Fibroblast of gingiva (primary cell): ENCODE results near the gene IP6K1.
"Not testable (repeated sequence)": the region's sequence is repeated elsewhere in the genome, so short reads cannot be mapped to it uniquely, and the experiment has no call there.

Experiments used
- DNase-seq: peaks from one replicate; pipeline ENCODE4 v3.0.0-alpha.2; 2011; ENCODE audit warnings: low read depth

IP6K1 gene

DNA sequence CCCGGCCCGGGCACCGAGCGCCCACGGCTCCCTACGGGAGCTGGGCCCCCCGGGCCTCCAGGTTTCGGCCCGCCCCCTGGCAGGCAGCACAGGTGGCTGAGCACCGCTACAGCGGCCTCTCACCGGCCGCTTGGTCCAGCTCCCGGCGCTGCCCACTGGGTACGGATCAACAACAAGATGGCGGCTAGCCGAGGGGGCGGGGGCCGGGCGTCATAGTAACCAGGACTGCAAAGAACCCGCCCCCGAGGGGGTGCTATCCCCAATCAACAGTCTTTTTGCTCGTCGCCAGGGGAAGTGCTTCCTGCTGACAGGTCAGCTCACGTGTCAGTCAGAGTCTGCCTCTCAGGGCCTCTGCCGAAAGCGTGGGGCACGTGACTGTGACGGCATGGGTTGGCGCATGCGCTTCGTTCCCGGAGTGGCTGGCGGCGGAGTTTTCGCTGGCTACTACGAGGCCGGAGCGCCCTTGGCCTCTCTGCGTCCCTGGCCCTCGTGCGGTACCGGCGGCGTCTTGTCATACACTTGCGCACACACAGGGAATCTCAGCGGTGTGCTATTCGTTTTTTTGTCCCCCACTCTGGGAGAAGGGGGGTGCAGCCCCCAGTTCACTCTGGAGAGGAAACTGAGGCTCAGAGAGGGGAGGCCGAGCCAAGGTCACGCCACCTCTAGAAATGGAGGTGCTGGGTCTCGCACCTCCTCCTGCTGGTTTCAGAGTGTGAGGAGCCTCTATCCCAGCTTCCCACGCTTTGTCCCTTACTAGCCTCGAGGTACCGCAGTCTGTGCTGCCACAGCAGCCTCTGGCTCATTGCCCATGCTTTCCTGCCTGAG, at the start of gene IP6K1:
TSS of gene IP6K1 (minus strand) at position 186 of the 825 bp plus-strand sequence. CDS start 38,502 bp downstream, outside the sequence.
- peak; percentile 100 for DNase-seq

GRCh38 chr3:49831341-49831740, 45.0 kb upstream of the IP6K1 start:
- no peak for DNase-seq

GRCh38 chr3:49826016-49826415, 39.7 kb upstream of the IP6K1 start:
- DNase-seq, result no peak

- DNase-seq, result not testable (repeated sequence)
These were observed 36.8 kb upstream of the IP6K1 start for GRCh38 chr3:49823131-49823530.

DNA sequence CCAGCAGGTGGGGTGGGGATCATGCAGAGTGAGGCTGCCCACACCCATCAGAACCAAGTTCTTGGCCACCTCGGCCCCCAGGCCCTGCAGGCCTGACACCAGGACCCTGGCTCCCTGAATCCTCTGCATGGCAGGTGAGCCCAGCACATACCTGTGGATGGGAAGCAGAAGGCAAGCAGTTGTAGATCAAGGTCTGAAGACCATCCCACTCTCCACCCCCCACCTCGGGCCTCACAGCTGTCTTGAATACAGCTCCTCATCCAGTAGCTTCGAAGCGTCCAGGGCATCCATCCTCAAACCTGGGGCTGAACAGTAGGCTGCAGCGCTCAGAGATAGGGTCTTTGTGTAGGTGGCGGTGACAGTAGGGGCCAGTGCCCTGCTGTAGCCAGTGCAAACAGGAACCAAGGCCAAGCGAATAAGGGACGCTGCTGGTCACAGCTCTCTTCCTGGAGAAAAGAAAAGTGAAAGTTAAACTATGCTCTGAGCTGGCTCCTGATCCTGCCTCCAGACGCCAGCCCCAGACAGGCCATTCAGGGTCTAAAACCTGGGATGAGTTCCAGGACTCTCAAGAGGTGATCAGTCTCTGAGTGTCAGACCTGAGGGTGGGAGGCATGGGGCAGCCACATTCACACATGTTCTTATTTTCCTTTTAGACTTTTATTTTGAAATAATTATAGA, 27.3 kb upstream of the IP6K1 start, which contains the start of gene UBA7:
TSS of gene UBA7 (minus strand) at position 457 of the 678 bp plus-strand sequence. CDS start at position 291, 166 bp downstream.
- peak; percentile 58 for DNase-seq

GRCh38 chr3:49812916-49813496, 26.7 kb upstream of the IP6K1 start:
- DNase-seq, result no peak

DNA sequence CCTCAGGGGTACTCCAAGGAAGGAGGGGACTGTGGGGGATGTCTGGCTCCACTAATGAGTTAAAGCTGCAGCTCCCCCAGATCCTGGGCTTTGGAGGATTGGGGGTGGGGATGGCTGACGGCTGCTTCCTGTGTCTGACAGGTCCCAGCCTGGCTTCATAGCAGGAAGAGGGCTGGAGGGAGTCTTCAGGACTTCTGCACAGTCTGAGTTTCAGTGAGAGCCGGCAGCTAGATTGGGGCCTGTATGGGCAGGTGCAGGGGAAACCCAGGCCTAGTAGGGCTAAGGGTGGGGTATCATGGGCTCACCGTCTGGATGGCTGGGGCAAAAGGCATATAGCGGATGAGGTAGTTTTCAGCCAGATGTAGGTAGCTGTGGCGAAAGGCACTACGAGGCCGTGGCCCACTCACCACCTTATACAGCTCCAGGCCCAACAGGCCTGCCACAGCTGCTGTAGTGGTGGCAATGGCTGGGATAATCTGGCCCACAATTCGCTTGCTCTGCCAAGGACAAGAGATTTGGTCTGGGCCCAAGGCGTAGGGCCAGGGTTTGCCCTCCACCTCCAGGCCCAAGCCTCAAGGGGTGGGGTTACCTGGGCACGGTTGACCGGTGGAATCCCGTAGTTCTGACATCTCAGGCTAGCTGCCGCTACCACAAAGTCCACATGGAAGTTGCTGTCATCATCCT, 21.2 kb upstream of the IP6K1 start:
- no peak for DNase-seq

- no peak for DNase-seq
These were observed 20.5 kb upstream of the IP6K1 start for GRCh38 chr3:49806850-49807249.

DNA sequence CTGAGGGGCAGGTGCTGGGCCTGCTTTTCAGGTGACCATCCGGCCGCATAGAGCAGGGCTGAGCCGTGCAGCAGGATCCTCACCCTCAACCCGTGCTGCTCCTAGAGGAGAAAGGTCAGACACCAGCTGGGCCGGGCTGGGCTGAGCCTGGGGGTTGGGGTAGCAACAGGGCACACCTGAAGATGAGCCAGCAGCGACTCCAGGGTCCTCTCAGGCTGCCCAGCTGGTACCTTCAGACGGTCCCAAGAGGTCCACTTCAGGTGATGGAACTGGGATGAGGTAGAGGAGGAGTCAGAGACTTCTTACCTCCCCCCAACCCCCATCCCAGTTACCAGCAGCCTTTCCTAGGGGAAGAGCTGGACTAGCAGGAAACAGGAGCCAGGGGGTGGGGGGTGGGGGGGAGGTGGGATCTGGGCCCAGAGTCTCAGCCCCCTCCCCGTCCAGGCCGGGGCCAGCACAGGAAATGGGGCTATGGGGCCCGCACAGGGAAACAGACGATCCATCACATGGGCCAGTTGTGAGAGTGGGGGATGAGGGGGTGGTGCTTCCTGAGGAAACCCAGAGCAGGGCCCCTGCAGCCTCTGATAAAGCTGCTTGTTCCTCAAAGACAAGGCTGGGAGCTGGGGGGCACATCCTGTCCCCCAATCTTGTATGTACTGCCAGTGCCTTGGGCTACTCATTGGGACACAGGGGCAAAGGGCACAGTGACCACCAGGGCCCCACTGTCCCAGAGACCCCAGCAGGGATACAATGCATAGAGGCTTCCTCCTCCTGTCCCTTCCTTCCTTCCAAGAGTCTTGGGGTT, 19.8 kb upstream of the IP6K1 start:
- DNase-seq, result no peak

DNA sequence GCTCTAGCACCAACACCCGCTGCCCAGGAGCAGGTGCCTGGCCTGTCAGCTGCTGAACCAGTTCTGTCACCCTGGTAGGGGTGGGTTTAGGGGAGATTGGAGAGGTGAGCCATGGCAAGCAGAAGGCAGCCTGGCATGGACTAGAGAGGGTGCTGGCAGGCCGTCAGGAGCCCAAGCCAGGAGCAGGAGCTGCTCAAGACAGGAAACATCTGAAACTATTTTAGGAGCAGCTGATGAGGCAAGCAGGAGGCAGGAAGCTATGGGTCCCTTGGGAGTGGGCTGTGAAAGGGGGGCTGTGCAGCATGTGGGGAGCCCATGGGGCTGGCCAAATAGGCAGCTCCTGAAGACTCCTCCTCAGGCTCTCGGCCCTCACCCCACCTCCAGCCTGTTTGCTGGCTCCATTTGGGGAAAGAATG, 19.0 kb upstream of the IP6K1 start:
- peak; percentile 98 for DNase-seq

GRCh38 chr3:49804141-49805041, 18.0 kb upstream of the IP6K1 start:
- no peak for DNase-seq

- DNase-seq, result peak; percentile 58
These were observed 17.3 kb upstream of the IP6K1 start for GRCh38 chr3:49803465-49804140.

GRCh38 chr3:49802719-49803464, 16.6 kb upstream of the IP6K1 start, which contains the start of gene INKA1:
Gene INKA1 (plus strand): TSS chr3:49803261. CDS start chr3:49803393, 132 bp downstream.
- peak; percentile 78 for DNase-seq

GRCh38 chr3:49801160-49801559, 14.8 kb upstream of the IP6K1 start:
- DNase-seq, result no peak

DNA sequence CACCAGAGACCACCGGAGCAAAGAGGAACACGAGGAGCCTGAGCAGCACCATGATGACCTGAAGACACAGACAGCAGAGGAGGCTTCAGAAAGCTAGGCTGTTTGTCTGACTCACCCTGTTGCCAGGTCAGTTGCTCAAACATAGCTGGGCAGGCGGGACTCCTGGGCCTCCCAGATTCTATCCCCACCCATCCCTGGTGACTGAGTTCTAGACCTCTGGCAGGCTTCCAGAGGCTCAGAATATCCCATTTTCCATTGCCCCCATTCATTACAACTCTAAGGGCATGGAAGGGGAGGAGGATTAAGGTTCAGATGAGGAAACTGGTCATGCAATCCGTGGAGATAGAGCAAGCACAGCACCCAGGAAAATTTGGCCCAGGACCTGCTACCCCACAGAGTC, 13.4 kb upstream of the IP6K1 start, which contains the start of gene CDHR4:
TSS of gene CDHR4 (minus strand) at position 113 of the 400 bp plus-strand sequence. CDS start at position 52, 61 bp downstream.
- peak; percentile 83 for DNase-seq

GRCh38 chr3:49799105-49799504, 12.8 kb upstream of the IP6K1 start:
- no peak for DNase-seq

DNA sequence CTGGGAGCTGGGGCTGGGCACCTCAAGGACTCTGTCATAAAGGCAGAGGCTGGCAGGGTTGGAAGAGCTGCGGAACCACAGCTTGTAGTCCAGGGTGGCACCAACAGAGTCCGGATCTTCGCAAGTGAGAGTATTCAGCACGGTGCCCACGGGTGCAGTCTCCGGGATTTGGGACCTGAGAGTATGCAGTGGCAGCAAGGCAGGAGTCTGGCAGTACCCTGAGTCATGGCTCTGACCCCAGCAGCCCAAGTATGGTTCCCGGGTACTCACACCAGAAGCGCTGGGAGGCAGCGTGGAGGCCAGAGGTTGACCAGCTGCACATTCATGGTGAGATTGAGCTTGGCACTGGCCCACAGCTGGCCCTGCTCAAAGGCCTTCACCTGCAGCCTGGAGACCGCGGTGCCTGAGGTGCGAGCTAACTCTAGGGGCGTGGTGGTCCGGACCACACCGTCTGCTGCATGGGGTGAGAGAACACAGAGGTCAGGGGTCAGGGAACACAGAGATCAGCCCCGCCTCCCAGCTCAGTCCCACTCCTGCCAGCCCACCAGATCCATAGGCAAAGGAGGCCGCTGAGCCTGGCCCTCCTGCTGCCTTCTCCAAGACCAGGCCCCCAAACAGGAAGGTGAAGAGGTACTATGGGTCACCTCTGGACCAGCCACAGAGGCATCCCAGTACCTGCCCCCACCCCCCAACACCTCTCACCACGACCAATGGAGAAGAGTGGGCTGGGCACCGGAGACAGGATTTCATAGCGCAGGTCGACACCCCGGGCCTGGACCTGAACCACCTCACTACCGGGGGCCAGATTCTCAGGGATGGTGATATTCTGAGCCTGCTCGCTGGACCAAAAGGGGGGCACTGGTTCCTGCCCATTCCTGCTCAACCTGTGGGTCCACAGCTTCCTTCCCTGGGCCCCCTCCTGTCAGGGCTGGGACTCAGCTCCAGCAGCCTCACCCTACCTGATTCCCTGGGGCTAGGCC, 8.9 kb upstream of the IP6K1 start:
- no peak for DNase-seq
